ENCODE data around the gene MINDY4. TPM values are rescaled to one million over a fixed set of nuclear protein-coding genes. Genes with fewer than 3 reads are reported as not detected.

Gene MINDY4
- total RNA-seq, 1 experiment from 2014 or later, result 3.0 TPM

DNA sequence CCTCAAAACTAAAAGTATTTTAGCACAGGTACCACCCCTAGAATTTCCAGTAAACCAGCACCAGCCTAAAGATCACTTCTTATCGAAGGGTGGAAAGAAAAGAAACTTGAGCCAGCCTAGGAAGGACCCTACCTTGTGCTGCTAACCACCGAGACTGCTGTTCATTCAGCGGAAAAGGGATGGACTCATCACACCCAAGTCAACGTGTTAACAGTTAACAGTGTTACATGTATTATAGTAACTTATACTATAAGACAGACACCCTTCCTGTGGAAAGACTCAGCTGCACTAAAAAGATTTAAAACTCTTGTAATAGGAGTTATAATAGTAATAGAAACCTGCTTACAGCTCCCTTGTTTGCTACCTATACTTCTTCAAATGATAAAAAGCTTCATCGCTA lies 39.8 kb downstream of the MINDY4 start:
- H3K4me3 ChIP-seq (ENCODE audit: low read length), result no peak overlapping the region
- no peaks in the 10 kb centered on the region for H3K9me2 ChIP-seq (replicated peaks; ENCODE audit: low read length)
- TF ChIP-seq EZH2 (IDR thresholded peaks at IDR 0.05; ENCODE audit: low read length, unreplicated experiment) (no peak), EZH2phosphoT487 (IDR thresholded peaks at IDR 0.05; ENCODE audit: borderline replicate concordance, low read length) (no peak)
- TF ChIP-seq, protein P1, sequence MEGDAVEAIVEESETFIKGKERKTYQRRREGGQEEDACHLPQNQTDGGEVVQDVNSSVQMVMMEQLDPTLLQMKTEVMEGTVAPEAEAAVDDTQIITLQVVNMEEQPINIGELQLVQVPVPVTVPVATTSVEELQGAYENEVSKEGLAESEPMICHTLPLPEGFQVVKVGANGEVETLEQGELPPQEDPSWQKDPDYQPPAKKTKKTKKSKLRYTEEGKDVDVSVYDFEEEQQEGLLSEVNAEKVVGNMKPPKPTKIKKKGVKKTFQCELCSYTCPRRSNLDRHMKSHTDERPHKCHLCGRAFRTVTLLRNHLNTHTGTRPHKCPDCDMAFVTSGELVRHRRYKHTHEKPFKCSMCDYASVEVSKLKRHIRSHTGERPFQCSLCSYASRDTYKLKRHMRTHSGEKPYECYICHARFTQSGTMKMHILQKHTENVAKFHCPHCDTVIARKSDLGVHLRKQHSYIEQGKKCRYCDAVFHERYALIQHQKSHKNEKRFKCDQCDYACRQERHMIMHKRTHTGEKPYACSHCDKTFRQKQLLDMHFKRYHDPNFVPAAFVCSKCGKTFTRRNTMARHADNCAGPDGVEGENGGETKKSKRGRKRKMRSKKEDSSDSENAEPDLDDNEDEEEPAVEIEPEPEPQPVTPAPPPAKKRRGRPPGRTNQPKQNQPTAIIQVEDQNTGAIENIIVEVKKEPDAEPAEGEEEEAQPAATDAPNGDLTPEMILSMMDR (conservative IDR thresholded peaks at IDR 0.05; ENCODE audit: low read depth, low read length), result no peak
- no peak overlapping the region for H3K9ac ChIP-seq (ENCODE audit: low read length)
- no peak overlapping the region for H3K27ac ChIP-seq (ENCODE audit: low read length)
- CTCF ChIA-PET, result no interaction called here
- H3K4me2 ChIP-seq (ENCODE audit: low read length), result no peak overlapping the region
- H3K4me1 ChIP-seq (ENCODE audit: insufficient read depth, low read length), result no peaks in the 10 kb centered on the region
- no peak overlapping the region for H2AFZ ChIP-seq (ENCODE audit: low read length)
- no peaks in the 10 kb centered on the region for H3K27me3 ChIP-seq (ENCODE audit: low read length)
- H3K79me2 ChIP-seq (ENCODE audit: low read length), result no peaks in the 10 kb centered on the region
- DNase-seq (no peak), ATAC-seq (no peak)
- no peaks in the 10 kb centered on the region for H3K36me3 ChIP-seq (ENCODE audit: low read depth, low read length)
- POLR2A ChIA-PET (ENCODE audit: unreplicated experiment), result no interaction called here
- no peaks in the 10 kb centered on the region for H3K9me3 ChIP-seq (ENCODE audit: low read length)
- H4K20me1 ChIP-seq (ENCODE audit: low read length), result no peaks in the 10 kb centered on the region
- intact Hi-C loops (cut with micrococcal nuclease), result no loop called here
- no TSS peak for BruUV-seq (replicated peaks)
- H3F3A ChIP-seq (ENCODE audit: low read length, unreplicated experiment), result no peaks in the 10 kb centered on the region

DNA sequence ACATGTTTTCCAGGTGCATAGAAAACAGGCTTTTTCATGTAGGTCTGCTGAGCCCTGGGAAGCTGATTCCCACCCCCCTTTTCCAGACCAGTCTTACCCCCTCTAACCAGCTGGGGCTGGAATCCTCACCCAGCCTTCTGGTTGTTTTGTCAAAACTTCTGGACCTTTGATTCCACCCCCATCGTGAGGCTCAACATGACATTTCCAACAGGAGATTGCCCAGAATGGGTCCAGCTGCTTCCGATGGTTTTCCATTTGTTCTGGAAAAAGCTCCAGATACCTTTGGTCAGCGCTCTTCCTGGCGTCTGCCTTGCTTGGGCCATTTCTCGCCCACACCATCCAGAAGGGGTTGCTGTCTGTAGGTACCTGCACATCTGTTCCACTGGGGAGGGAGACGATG lies 41.5 kb downstream of the MINDY4 start:
- no peak overlapping the region for H2AFZ ChIP-seq (ENCODE audit: low read length)
- TF ChIP-seq EZH2 (IDR thresholded peaks at IDR 0.05; ENCODE audit: low read length, unreplicated experiment), result no peak
- TF ChIP-seq EZH2phosphoT487 (IDR thresholded peaks at IDR 0.05; ENCODE audit: borderline replicate concordance, low read length), result no peak
- TF ChIP-seq, protein P1 (conservative IDR thresholded peaks at IDR 0.05; ENCODE audit: low read depth, low read length), result no peak
- H3K9me2 ChIP-seq (replicated peaks; ENCODE audit: low read length), result no peaks in the 10 kb centered on the region
- CTCF ChIA-PET, result no interaction called here
- H3K27ac ChIP-seq (ENCODE audit: low read length), result no peak overlapping the region
- no peaks in the 10 kb centered on the region for H3K79me2 ChIP-seq (ENCODE audit: low read length)
- no peak overlapping the region for H3K9ac ChIP-seq (ENCODE audit: low read length)
- POLR2A ChIA-PET (ENCODE audit: unreplicated experiment), result no interaction called here
- no peaks in the 10 kb centered on the region for H4K20me1 ChIP-seq (ENCODE audit: low read length)
- intact Hi-C loops (cut with micrococcal nuclease), result no loop called here
- no peak for DNase-seq
- peaks cover 6% of the 10 kb centered on the region; the same call in 1 of the 2 replicates for H3K4me1 ChIP-seq (ENCODE audit: insufficient read depth, low read length)
- H3K9me3 ChIP-seq (ENCODE audit: low read length), result no peaks in the 10 kb centered on the region
- ATAC-seq, result no peak
- BruUV-seq (replicated peaks), result no TSS peak
- H3K4me3 ChIP-seq (ENCODE audit: low read length), result no peak overlapping the region
- no peaks in the 10 kb centered on the region for H3K36me3 ChIP-seq (ENCODE audit: low read depth, low read length)
- no peaks in the 10 kb centered on the region for H3K27me3 ChIP-seq (ENCODE audit: low read length)
- no peaks in the 10 kb centered on the region for H3F3A ChIP-seq (ENCODE audit: low read length, unreplicated experiment)
- no peak overlapping the region for H3K4me2 ChIP-seq (ENCODE audit: low read length)

DNA sequence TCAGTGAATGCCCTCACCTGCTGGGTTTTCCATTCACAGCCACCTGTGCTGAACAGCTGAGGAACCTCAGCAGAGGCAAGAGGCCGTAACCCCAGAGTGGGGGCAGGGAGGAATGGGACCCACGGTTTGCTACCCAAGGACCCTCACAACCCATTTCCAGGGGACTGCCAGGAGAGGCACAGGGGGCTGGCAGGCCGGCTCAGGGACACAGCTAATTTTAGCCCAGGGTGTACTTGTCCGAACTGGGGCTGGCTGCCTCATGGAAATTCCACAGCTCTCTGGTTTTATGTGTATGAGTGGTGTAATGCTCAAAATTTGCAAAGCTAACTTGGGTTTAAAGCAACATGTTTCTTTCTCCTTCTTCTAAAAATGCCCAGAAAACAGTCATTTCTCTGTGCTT lies 42.2 kb downstream of the MINDY4 start:
- Histone ChIP-seq H2AFZ (ENCODE audit: low read length) (no peak overlapping the region), H3K27me3 (ENCODE audit: low read length) (no peaks in the 10 kb centered on the region), H3F3A (ENCODE audit: low read length, unreplicated experiment) (no peaks in the 10 kb centered on the region), H3K4me1 (ENCODE audit: insufficient read depth, low read length) (peaks cover 6% of the 10 kb centered on the region; the same call in 1 of the 2 replicates), H3K4me3 (ENCODE audit: low read length) (no peak overlapping the region), H3K9me3 (ENCODE audit: low read length) (no peaks in the 10 kb centered on the region), H3K4me2 (ENCODE audit: low read length) (no peak overlapping the region), H3K27ac (ENCODE audit: low read length) (no peak overlapping the region), H3K9me2 (replicated peaks; ENCODE audit: low read length) (no peaks in the 10 kb centered on the region), H3K79me2 (ENCODE audit: low read length) (no peaks in the 10 kb centered on the region), H3K9ac (ENCODE audit: low read length) (no peak overlapping the region), H4K20me1 (ENCODE audit: low read length) (no peaks in the 10 kb centered on the region), H3K36me3 (ENCODE audit: low read depth, low read length) (no peaks in the 10 kb centered on the region)
- TF ChIP-seq, protein P1 (conservative IDR thresholded peaks at IDR 0.05; ENCODE audit: low read depth, low read length), result no peak
- no peak for TF ChIP-seq EZH2phosphoT487 (IDR thresholded peaks at IDR 0.05; ENCODE audit: borderline replicate concordance, low read length)
- TF ChIP-seq EZH2 (IDR thresholded peaks at IDR 0.05; ENCODE audit: low read length, unreplicated experiment), result no peak
- intact Hi-C loops (cut with micrococcal nuclease), result no loop called here
- DNase-seq (no peak), ATAC-seq (no peak)
- ChIA-PET POLR2A (ENCODE audit: unreplicated experiment) (no interaction called here), CTCF (no interaction called here)
- BruUV-seq (replicated peaks), result no TSS peak

Data from PC-3 (cell line).